ENCODE measurements around the gene GMCL2.

Gene GMCL2

GRCh38 chr5:178136990-178137389 is 50.2 kb downstream of the GMCL2 start:
- no peak for DNase-seq
